ENCODE results near the gene AJM1. TPM values are rescaled to one million over a fixed set of nuclear protein-coding genes. Genes with fewer than 3 reads are reported as not detected.
"Not testable (repeated sequence)": the region's sequence is repeated elsewhere in the genome, so short reads cannot be mapped to it uniquely, and the experiment has no call there.

Gene AJM1
- total RNA-seq, 1 experiment from 2014 or later: 7.2 TPM

GRCh38 chr9:136796238-136796774, 46.0 kb upstream of the AJM1 start, which contains the start of gene CCDC183:
Gene CCDC183, plus strand, starts transcription at chr9:136796338. Its CDS starts 60 bp downstream, at chr9:136796398.
- intact Hi-C loops (cut with micrococcal nuclease; ENCODE audit: unreplicated experiment) (no loop called here), in situ Hi-C loops (cut with HindIII; ENCODE audit: low pct_unique_long_range_greater_than_20kb, low sequenced_read_pairs) (no loop called here)
- H3K4me3 ChIP-seq (ENCODE audit: low read depth in 2 of 2, low read length in 2 of 2): no peak within 1 kb of the TSS
- H3K36me3 ChIP-seq (ENCODE audit: control insufficient read depth, insufficient read depth, low read length): no peaks in the 10 kb centered on the region; the same call in 1 of the 2 replicates
- TF ChIP-seq POLR2AphosphoS5 (IDR thresholded peaks at IDR 0.05; ENCODE audit: low read depth, low read length): no peak
- no peaks in the 10 kb centered on the region for H3K27me3 ChIP-seq (ENCODE audit: control insufficient read depth, insufficient read depth, low read length)
- BruUV-seq (replicated peaks): no TSS peak
- H3K4me1 ChIP-seq (ENCODE audit: control insufficient read depth, insufficient read depth, low read length): peaks cover 8% of the 10 kb centered on the region
- ChIA-PET CTCF (no interaction called here), POLR2A (no interaction called here)
- no peak within 1 kb of the TSS for H3K27ac ChIP-seq (ENCODE audit: low read length)
- no peaks in the 10 kb centered on the region for H3K9me3 ChIP-seq (ENCODE audit: control insufficient read depth, insufficient read depth, low read depth, low read length)
- ATAC-seq (no peak), DNase-seq (ENCODE audit: low read depth, low spot score) (no peak)

DNA sequence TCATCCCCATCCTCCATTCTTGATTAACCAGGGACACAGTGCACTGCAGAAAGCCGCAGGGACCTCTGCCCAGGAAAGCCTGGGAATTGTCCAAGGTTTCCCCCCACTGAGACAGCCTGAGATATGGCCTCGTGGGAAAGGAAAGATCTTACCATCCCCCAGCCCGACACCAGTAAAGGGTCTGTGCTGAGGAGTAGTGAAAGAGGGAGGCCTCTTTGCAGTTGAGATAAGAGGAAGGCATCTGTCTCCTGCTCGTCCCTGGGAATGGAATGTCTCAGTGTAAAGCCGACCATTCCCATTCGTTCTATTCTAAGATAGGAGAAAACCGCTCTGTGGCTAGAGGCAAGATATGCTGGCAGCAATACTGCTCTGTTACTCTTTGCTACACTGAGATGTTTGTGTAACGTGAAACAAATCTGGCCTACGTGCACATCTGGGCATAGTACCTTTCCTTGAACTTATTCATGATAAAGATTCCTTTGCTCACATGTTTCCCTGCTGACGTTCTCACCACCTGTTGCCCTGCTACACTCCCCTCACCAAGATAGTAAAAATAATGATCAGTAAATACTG, 45.4 kb upstream of the AJM1 start:
- H3K27ac ChIP-seq (ENCODE audit: low read length); ATAC-seq; DNase-seq (ENCODE audit: low read depth, low spot score); H3K27me3 ChIP-seq (ENCODE audit: control insufficient read depth, insufficient read depth, low read length); H3K9me3 ChIP-seq (ENCODE audit: control insufficient read depth, insufficient read depth, low read depth, low read length); BruUV-seq (replicated peaks); H3K36me3 ChIP-seq (ENCODE audit: control insufficient read depth, insufficient read depth, low read length); H3K4me3 ChIP-seq (ENCODE audit: low read depth in 2 of 2, low read length in 2 of 2); POLR2A ChIA-PET; in situ Hi-C loops (cut with HindIII; ENCODE audit: low pct_unique_long_range_greater_than_20kb, low sequenced_read_pairs); intact Hi-C loops (cut with micrococcal nuclease; ENCODE audit: unreplicated experiment); H3K4me1 ChIP-seq (ENCODE audit: control insufficient read depth, insufficient read depth, low read length): not testable (repeated sequence)
- CTCF ChIA-PET: interaction anchor here (0.7 kb wide), 1 partner anchor 18 kb away, joined by 4 read pairs; no protein-coding TSS in a partner anchor

GRCh38 chr9:136798708-136799078, 43.6 kb upstream of the AJM1 start:
- CTCF ChIA-PET: no interaction called here
- Histone ChIP-seq H3K9me3 (ENCODE audit: control insufficient read depth, insufficient read depth, low read depth, low read length) (no peaks in the 10 kb centered on the region), H3K36me3 (ENCODE audit: control insufficient read depth, insufficient read depth, low read length) (no peaks in the 10 kb centered on the region), H3K4me1 (ENCODE audit: control insufficient read depth, insufficient read depth, low read length) (peaks cover 4% of the 10 kb centered on the region), H3K27me3 (ENCODE audit: control insufficient read depth, insufficient read depth, low read length) (no peaks in the 10 kb centered on the region), H3K4me3 (ENCODE audit: low read depth in 2 of 2, low read length in 2 of 2) (no peak overlapping the region), H3K27ac (ENCODE audit: low read length) (no peak overlapping the region)
- no peak for TF ChIP-seq CTCF (IDR thresholded peaks at IDR 0.05)
- no peak for TF ChIP-seq TCF7L2 (IDR thresholded peaks at IDR 0.05; ENCODE audit: low read depth, low read length)
- no peak for TF ChIP-seq SIN3A (IDR thresholded peaks at IDR 0.05; ENCODE audit: borderline replicate concordance, insufficient read depth, low read depth, low read length)
- TF ChIP-seq REST (IDR thresholded peaks at IDR 0.05; ENCODE audit: insufficient read depth in 1 of 2, low read depth in 2 of 2, low read length in 1 of 2): no peak
- no peak for TF ChIP-seq POLR2AphosphoS5 (IDR thresholded peaks at IDR 0.05; ENCODE audit: low read depth, low read length)
- intact Hi-C loops (cut with micrococcal nuclease; ENCODE audit: unreplicated experiment): no loop called here
- no TSS peak for BruUV-seq (replicated peaks)
- ATAC-seq (no peak), DNase-seq (ENCODE audit: low read depth, low spot score) (no peak)
- POLR2A ChIA-PET: no interaction called here
- in situ Hi-C loops (cut with HindIII; ENCODE audit: low pct_unique_long_range_greater_than_20kb, low sequenced_read_pairs): no loop called here

All from Panc1 (cell line).